HG03135 (cell line): ENCODE measurements around the gene KANK2.
"Not testable (repeated sequence)": the region's sequence is repeated elsewhere in the genome, so short reads cannot be mapped to it uniquely, and the experiment has no call there.

ENCODE experiments used
- ATAC-seq: cut with Tn5 transposase; IDR thresholded peaks from one replicate; pipeline ENCODE4 v1.9.1; 2021; ENCODE audit warnings: mild to moderate bottlenecking, moderate library complexity; ENCODE audit not compliant: unreplicated experiment

The KANK2 gene

DNA sequence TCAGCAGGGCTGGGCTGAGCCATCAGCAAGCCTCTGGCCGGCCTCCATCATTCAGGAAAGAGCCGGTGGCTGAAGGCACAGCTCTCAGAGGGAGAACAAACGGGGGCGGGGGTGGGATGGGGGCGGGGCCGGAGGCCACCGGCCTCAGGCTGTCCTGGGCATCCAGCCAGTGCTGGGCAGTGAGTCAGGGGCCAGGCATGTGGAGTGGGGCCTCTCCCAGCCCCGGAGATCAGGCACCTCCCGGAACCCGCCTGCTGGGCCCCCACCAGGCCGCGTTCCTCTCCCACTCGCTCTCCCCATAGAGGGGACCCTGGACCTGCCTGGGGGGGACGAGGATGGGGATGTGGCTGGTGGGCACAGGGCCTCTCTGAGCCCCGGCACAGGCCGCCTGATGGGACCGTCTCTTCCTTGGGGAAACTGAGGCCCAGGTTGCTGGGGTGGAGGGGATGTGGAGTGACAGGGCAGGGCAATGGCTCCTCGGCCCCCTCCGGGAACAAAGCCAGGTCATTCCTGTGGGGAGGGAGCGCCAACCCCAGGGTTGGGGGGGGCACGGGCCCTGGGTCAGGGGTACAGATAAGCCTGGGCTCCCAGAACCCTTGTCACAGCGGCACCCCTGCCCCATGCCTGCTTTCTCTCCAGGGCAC lies 54.7 kb downstream of the KANK2 start:
- no peak for ATAC-seq

DNA sequence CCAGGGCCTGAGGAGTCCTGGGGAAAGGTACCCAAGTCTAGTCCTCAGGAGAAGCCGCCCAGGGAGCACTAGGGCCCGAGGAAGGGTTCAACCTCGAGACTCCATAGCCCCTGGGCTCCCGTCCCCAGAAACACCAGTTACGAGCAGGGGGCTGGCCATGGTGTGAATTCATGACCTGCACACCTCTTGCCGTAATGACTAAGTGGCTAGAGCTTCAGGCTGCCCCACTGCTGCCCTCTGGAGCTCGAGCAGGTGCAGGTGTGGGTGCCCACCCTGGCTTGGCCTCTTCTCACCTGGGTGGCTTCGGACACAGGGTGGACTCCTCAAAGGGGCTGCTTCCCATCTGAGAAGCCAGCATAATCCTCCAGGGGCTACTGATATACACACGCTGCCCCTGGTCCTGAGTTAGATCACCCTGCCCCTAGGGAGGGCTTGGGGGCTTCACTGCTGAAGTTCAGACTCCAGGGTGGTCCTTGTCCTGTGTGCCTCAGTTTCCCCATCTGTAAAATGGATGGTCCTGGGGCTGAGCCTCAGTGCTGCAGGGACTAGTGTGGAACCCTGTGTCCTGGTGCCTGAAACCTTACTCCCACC lies 55.3 kb downstream of the KANK2 start:
- ATAC-seq = no peak

DNA sequence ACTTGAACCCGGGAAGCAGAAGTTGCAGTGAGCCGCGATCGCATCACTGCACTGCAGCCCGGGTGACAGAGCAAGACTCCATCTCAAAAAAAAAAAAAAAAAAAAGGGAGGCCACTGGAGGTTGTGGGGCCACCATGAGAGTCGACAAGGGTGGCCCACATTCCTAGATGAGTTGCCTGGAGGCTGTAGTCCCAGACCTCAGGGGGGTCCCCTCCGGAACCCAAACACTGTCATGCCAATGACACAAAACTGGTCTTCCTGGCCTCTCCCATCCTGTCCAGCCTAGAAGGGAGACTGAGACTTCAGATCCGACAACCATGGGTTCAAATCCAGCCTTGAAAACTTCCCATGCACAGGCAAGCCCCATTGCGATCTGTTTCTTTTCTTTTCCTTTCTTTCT lies 56.4 kb downstream of the KANK2 start:
- no peak for ATAC-seq

DNA sequence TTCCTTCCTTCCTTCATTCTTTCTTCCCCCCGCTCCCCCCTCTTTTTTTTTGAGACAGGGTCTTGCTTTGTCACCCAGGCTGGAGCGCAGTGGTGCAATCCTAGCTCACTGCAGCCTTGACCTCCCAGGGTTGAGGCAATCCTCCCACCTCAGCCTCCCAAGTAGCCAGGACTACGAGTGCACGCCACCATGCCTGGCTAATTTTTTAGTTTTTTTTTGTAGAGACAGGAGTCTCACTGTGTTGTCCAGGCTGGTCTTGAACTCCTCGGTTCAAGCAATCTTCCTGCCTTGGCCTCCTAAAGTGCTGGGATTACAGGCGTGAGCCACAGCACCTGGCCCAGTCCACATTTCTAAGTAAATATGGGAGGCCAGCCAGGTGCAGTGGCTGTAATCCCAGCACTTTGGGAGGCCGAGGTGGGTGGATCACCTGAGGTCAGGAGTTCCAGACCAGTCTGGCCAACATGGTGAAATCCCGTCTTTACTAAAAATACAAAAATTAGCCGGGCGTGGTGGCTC lies 57.3 kb downstream of the KANK2 start:
- not testable (repeated sequence) for ATAC-seq

DNA sequence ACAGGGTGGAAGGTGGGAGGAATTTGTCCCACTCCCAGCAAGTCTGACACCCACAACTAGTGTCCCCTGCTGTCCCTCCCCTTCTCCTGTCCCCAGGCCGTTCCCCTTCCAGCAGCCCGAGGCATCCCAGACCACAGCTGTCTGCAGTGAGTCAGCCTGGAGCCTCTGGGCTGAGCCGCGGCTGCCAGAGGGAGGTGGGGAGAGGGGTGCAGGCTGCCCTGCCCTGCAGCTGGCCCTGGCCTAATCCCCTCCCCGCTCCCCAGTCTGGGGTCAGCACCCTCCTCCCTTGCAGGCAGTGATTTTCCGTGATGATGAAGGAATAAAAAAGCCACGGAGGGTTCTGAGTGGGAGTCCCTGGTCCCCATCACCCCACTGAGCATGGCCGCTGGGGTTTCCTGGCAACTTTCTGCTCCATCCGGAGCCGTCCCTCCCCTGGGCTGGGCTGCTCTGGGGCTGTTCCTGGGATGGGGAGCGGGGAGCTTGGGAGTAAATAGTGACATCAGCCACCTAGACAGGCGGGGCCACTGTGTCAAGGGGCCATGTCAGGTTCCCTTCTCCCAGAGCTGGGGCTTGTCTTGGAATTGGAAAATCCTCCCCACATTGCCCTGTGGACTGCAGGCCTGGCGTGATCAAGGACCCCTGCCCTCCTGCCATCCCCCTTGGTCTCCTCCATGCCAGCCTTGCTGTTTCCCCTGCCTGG lies 58.6 kb downstream of the KANK2 start:
- no peak for ATAC-seq

DNA sequence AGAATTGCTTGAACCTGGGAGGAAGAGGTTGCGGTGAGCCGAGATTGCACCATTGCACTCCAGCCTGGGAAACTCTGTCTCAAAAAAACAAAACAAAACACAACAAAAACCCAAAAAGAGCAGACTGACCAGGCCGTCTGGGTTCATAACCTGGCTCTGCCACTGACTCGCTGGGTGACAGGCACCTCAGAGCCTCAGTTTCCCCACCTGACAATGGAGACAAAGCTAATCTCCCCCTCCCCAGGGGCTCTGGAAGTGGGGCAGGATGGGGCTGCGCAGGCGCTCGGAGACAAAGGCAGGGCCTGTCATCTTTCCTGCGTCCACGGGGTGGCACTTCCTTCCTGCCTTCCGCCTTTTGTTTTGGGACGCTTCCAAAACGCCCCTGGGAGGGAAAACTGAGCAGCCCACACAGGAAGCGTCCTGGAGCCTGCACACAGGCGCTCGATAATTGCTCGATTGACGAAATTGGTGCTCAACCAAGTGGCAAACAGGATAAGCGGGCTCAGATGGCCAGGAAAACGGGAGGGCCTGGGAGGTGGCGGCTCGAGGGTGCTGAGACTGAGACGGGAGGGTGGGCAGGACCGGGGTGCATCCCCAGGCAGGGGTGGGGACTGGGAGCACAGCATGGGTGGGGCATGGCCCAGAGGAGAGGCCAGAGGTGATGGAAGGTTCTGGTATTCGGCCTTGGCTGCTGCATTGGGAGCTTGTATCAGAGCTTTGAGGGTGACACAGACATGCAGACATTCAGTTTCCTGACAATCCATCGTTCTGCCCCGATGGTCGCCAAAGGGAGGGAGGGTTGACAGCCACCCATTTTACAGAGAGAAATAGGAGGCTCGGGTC lies 59.6 kb downstream of the KANK2 start:
- no peak for ATAC-seq

DNA sequence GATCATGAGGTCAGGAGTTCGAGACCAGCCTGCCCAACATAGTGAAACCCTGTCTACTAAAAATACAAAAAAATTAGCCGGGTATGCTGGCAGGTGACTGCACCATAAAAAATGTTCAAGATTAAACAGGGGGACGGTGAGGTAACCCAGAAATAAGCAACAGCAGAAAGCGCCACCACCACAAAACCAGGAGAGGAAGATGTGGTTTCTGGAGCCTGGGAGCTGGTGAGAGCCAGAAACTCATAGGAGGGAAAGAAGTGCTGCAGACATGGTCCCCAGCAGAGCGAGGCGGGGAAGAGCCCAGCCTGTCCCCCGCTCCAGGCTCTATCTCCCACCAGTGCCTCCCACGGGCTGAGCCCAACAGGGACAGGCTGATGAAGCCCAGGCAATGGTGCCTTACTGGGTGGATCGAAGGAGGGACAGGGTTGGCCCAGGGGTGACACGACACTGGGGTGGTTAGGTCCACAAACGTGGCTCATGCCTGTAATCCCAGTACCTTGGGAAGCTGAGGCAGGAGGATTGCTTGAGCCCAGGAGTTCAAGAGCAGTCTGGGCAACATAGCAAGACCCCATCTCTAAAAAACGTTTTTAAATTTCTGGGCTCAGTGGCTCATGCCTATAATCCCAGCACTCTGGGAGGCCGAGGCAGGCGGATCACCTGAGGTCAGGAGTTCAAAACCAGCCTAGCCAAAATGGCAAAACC lies 60.8 kb downstream of the KANK2 start:
- ATAC-seq = no peak

DNA sequence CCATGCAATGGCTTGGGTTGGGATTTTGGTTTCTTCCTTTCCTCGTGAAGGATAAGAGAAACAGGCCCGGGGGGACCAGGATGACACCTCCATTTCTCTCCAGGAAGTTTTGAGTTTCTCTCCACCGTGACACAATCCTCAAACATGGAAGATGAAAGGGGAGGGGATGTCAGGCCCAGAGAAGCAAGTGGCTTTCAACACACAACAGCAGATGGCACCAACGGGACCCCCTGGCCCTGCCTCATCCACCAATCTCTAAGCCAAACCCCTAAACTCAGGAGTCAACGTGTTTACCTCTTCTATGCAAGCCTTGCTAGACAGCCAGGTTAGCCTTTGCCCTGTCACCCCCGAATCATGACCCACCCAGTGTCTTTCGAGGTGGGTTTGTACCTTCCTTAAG lies 65.9 kb downstream of the KANK2 start:
- no peak for ATAC-seq

DNA sequence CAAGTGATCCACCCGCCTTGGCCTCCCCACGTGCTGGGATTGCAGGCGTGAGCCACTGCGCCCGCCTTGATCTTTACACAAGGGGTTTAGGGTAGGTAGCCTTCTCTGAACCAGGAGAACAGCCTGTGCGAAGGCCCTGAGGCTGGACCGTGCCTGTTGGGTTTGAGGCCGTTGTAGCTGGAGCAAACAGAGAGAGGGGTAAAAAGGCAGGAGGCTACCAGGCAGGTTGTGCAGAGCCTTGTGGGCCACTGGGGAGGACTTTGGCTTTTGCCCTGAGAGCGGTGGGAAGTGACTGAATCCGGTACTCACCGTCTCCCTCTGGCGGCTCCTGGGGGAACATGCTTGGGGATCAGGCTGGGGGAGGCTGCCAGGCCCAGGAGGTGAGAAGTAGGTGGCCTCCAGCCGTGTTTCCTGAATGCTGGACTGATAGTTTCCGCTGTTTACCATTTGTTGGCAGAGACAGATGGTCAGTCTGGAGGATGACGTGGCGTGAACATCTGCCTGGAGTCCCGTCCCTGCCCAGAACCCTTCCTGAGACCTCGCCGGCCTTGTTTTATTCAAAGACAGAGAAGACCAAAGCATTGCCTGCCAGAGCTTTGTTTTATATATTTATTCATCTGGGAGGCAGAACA lies 66.4 kb downstream of the KANK2 start:
- ATAC-seq = no peak

DNA sequence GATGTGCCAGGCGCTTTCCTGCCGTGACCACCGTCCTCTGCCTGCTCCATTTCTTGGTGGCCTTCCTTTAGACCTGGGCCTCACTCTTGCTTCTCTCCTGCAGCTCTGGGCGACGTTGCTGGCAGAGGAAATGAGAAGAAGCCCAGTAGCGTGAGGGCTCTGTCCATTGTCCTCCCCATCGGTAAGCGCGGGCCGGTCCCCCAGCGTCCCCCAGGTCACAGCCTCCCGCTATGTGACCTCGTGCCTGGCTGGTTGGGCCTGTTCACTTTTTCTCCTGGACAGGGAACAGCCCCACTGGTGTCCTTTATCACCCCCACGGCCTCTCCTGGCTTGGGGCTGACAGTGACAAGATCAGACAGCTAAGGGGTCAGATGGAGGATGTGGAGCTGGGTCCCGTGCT lies 69.4 kb downstream of the KANK2 start:
- no peak for ATAC-seq

DNA sequence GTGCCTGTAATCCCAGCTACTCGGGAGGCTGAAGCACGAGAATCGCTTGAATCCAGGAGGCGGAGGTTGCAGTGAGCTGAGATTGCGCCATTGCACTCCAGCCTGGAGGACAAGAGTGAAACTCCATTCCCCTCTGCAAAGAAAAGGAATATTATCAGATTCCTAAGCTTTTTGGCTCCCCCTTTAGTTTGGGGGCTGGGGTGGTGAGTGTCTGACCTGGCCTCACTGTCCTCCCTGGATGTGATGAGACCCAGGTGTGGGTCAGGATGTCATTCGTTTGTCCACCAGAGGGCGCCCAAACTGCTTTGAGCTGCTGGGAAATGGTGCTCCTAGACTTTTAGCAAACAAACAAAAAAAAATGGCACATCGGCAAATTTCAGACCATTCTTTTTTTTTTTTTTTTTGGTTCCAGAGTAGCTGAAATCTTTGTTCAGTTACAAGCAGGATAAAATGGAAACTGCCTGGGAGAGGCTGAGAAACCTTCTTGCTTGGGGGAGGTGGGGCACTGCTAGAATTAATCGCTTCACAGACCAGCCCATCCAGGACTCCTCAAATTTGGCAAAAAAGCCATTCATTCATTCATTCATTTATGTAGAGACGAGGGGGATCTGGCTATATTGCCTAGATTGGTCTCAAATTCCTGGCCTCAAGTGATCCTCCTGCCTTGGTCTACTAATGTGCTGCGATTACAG lies 71.2 kb downstream of the KANK2 start:
- ATAC-seq = no peak

DNA sequence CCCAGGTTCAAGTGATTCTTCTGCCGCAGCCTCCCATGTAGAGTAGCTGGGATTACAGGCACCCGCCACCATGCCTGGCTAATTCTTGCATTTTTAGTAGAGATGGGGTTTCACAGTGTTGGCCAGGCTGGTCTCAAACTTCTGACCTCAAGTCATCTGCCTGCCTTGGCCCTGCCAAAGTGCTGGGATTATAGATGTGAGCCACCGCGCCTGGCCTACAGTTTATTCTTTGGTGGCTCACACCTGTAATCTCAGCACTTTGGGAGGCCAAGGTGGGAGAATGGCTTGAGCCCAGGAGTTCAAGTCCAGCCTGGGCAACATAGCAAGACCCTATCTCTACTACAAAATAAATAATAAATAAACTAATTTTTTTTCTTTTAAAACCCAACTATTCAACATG lies 73.2 kb downstream of the KANK2 start:
- ATAC-seq = not testable (repeated sequence)

DNA sequence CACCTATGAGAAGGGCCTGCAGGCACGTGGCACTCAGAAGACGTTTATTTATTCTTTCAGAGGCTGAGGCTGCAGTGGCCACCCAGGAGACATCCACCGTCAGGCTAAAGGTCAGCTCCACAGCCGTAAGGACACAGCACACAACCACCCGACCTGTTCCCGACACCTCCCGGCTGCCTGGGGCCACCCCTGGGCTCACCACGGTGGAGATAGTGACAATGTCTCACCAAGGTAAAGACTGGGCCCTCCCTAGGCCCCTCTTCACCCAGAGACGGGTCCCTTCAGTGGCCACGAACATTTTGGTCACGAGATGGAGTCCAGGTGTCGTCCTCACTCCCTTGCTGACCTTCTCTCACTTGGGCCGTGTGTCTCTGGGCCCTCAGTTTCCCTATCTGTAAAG lies 74.2 kb downstream of the KANK2 start:
- ATAC-seq = no peak

DNA sequence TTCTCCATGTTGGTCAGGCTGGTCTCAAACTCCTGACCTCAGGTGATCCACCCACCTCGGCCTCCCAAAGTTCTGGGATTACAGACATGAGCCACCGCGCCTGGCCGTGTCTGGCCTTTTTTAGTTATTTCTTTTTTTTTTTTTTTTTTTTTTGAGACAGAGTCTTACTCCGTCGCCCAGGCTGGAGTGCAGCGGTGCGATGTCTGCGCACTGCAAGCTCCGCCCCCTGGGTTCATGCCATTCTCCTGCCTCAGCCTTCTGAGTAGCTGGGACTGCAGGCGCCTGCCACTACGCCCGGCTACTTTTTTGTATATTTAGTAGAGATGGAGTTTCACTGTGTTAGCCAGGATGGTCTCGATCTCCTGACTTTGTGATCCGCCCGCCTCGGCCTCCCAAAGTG lies 75.4 kb downstream of the KANK2 start:
- ATAC-seq = not testable (repeated sequence)

DNA sequence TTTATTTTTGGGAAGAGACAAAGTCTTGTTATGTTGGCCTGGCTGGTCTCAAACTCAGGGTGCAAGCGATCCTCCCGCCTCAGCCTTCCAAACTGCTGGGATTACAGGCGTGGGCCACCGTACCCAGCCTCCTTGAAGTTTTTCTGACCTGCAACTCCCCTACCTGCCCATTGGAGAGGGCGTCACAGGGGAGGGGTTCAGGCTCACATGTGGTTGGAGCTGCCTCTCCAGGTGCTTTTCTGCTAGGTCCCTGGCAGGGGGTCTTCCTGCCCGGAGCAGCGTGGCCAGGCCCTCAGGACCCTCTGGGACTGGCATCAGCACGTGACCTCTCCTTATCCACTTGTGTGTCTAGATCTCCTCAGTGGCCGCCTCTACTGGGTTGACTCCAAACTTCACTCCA lies 80.8 kb downstream of the KANK2 start:
- no peak for ATAC-seq

DNA sequence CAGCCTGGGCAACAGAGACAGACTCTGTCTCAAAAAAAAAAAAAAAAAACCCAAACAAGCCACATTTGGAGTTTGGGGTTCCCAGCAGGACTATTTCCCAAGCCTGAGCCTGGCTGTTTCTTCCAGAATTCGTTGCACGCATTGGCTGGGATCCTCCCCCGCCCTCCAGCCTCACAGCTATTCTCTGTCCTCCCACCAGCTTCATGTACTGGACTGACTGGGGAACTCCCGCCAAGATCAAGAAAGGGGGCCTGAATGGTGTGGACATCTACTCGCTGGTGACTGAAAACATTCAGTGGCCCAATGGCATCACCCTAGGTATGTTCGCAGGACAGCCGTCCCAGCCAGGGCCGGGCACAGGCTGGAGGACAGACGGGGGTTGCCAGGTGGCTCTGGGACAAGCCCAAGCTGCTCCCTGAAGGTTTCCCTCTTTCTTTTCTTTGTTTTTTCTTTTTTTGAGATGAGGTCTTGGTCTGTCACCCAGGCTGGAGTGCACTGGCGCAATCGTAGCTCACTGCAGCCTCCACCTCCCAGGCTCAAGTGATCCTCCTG lies 81.4 kb downstream of the KANK2 start:
- ATAC-seq = no peak

DNA sequence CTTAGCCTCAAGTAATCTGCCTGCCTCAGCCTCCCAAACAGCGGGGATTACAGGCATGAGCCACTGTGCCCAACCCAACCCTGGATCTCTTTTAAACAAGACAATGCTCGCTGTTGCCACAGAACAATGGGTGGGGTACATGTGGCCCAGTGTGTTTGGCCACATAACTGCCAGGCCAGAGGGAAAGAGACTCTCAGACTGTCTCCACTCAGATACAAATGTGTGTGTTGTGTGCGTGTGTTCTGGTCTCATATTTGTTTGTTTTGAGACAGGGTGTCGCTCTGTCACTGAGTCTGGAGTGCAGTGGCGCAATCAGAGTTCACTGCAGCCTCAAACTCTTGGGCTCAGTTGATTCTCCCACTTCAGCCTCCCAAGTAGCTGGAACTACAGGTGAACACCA lies 82.3 kb downstream of the KANK2 start:
- no peak for ATAC-seq
